Transverse colon (tissue), 4 donors: Measurements from ENCODE around the gene FAM53A. TPM values are rescaled to one million over a fixed set of nuclear protein-coding genes. Genes with fewer than 3 reads are reported as not detected.

Experiments used
- DNase-seq: peaks from one replicate; pipeline ENCODE4 v3.0.0-alpha.2; 2019
- H3K27ac ChIP-seq, 4 donors: fragments of 200-600 bp; sonication (generic); 2 replicates each; pipeline ENCODE4 v1.5.1; 2016 to 2018; ENCODE audit warnings: inconsistent platforms in 4 of 4
- H3K27me3 ChIP-seq: fragments of 200-600 bp; sonication (generic); 2 replicates; pipeline ENCODE4 v1.5.1; 2017; ENCODE audit warnings: inconsistent platforms
- H3K36me3 ChIP-seq, 4 donors: fragments of 200-600 bp; sonication (generic); 2 replicates each; pipeline ENCODE4 v1.5.1; 2017 to 2019; ENCODE audit warnings: inconsistent platforms in 4 of 4
- H3K4me1 ChIP-seq, 4 donors: fragments of 200-600 bp; sonication (generic); 2 replicates each; pipeline ENCODE4 v1.5.1; 2017 to 2020; ENCODE audit warnings: inconsistent platforms in 4 of 4
- H3K4me3 ChIP-seq, 4 donors: fragments of 200-600 bp; sonication (generic); 1 replicate in 1 of 4; 2 replicates in 3 of 4; pipeline versions ENCODE4 v1.5.1 to v1.6.1; 2017 to 2019; ENCODE audit warnings: inconsistent platforms in 4 of 4
- H3K9me3 ChIP-seq, 2 donors: fragments of 200-600 bp; sonication (generic); 2 replicates each; pipeline ENCODE4 v1.5.1; 2017 to 2019; ENCODE audit warnings: inconsistent platforms in 2 of 2
- EP300 ChIP-seq: sonication (generic); formaldehyde crosslinking; IDR thresholded peaks from one replicate; pipeline ENCODE4 v1.6.1; 2017; ENCODE audit warnings: antibody characterized with exemption, low read depth
- POLR2A ChIP-seq: fragments of 450-650 bp; IDR thresholded peaks from one replicate; pipeline ENCODE4 v1.6.1; 2016; ENCODE audit warnings: antibody characterized with exemption, mild to moderate bottlenecking, moderate library complexity
- POLR2AphosphoS5 ChIP-seq, 3 donors: sonication (generic); formaldehyde crosslinking; IDR thresholded peaks; one replicate each; pipeline ENCODE4 v1.6.1; 2016; ENCODE audit warnings: antibody characterized with exemption in 3 of 3
- WGBS, 2 donors: methylation state at CpG; one replicate each; pipeline ENCODE4 v1.1.5; 2018; ENCODE audit warnings: low coverage in 1 of 2; 5-methylcytosine and 5-hydroxymethylcytosine counted together
- in situ Hi-C, 4 donors: fragments of 200-750 bp; cut with MboI; loops; one replicate each; pipeline versions ENCODE4 v1.15.0 to v1.15.1; 2017; ENCODE audit warnings: low sequenced_read_pairs in 3 of 4, low pct_ligation_motif_present in 1 of 4, low pct_unique_long_range_greater_than_20kb in 1 of 4
- intact Hi-C: fragments of 100-400 bp; cut with DNase I; formaldehyde crosslinking; loops from one replicate; pipeline ENCODE4 v1.15.1; 2023; ENCODE audit warnings: low total_unique reads
- total RNA-seq, 4 donors: library from RNA; depleted of rRNA; stranded (reverse); fragments of >200 nt; gene quantifications; one replicate each; pipeline ENCODE4 v1.1.0, GENCODE V29; 2016
- TF ChIP-seq, protein P1 (sequence below), 5 experiments: fragments of 200-600 bp in 3 of 5; fragments of 450-650 bp in 2 of 5; sonication (generic) in 3 of 5; IDR thresholded peaks; 1 replicate in 2 of 5; 2 replicates in 3 of 5; pipeline ENCODE4 v1.5.1; 2016 to 2017; ENCODE audit warnings: antibody characterized with exemption in 5 of 5, inconsistent platforms in 3 of 5, mild to moderate bottlenecking in 2 of 5, moderate library complexity in 1 of 5

Gene FAM53A
- total RNA-seq, 4 donors from 2014 or later = 1.4 to 32.9 (median 2.7) TPM

DNA sequence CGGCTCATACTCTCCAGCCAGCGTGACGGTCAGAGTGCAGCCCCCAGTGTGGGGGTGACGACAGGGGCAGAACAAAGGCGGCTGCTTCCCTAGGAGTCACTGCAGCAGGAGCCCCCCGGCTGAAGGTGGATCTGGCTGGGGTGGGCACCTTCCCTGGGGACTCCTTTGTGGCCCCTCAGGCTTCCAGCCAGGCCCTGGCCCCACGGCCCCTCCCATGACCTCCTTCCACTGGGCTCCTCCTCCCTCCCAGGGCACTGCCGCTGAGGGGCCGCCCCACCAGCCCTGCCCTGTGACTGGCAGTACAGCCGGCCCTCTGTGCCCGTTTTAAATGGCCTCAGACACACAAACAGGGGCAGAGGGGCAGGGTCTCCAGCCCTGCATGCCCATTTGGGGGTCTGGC lies 61.9 kb downstream of the FAM53A start:
- Histone ChIP-seq H3K27me3 (no peaks in the 10 kb centered on the region), H3K27ac (no peak overlapping the region), H3K36me3 (no peaks in the 10 kb centered on the region), H3K4me1 (no peaks in the 10 kb centered on the region), H3K4me3 (no peak overlapping the region), H3K9me3 (no peaks in the 10 kb centered on the region)
- no peak for DNase-seq
- in situ Hi-C loops (loop anchor here in 2 of 4 donors (25.0 kb wide), 1 partner anchor 260 kb away; no protein-coding TSS in a partner anchor), intact Hi-C loops (no loop called here)
- no peak for TF ChIP-seq POLR2AphosphoS5 (IDR thresholded peaks at IDR 0.05)
- TF ChIP-seq EP300 = no peak
- no peak for TF ChIP-seq POLR2A
- TF ChIP-seq, protein P1, sequence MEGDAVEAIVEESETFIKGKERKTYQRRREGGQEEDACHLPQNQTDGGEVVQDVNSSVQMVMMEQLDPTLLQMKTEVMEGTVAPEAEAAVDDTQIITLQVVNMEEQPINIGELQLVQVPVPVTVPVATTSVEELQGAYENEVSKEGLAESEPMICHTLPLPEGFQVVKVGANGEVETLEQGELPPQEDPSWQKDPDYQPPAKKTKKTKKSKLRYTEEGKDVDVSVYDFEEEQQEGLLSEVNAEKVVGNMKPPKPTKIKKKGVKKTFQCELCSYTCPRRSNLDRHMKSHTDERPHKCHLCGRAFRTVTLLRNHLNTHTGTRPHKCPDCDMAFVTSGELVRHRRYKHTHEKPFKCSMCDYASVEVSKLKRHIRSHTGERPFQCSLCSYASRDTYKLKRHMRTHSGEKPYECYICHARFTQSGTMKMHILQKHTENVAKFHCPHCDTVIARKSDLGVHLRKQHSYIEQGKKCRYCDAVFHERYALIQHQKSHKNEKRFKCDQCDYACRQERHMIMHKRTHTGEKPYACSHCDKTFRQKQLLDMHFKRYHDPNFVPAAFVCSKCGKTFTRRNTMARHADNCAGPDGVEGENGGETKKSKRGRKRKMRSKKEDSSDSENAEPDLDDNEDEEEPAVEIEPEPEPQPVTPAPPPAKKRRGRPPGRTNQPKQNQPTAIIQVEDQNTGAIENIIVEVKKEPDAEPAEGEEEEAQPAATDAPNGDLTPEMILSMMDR (IDR thresholded peaks at IDR 0.05) = no peak
- 64% methylated on average over 11 of the region's 11 CpGs; no CpG with 5 or more reads in 1 of the 2 donors for WGBS, 2 donors

DNA sequence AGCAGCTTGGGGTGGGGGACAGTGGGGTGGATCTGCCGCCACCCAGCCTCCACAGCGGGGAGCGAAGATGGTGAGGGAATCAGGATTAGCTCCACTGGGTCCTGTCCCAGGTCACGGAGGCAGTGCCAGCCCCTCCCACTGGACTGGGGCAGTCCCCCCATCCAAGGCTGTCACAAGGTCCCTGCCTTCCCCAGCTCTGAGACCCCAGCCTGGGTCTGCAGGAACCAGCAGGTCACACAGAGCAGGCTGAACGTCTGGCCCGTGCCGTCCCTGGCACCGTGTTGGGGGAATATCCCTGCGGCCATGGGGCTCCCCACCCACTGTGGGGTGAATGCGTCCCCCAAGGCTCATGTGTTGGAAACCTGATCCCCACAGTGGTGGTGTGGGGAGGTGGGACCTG lies 62.6 kb downstream of the FAM53A start:
- DNase-seq = no peak
- TF ChIP-seq, protein P1 (IDR thresholded peaks at IDR 0.05) = no peak
- no peak for TF ChIP-seq EP300
- TF ChIP-seq POLR2A = no peak
- TF ChIP-seq POLR2AphosphoS5 (IDR thresholded peaks at IDR 0.05) = no peak
- Histone ChIP-seq H3K4me3 (no peak overlapping the region), H3K4me1 (no peaks in the 10 kb centered on the region), H3K27me3 (no peaks in the 10 kb centered on the region), H3K9me3 (no peaks in the 10 kb centered on the region), H3K36me3 (no peaks in the 10 kb centered on the region), H3K27ac (no peak overlapping the region)
- 88% methylated on average over 10 of the region's 10 CpGs; no CpG with 5 or more reads in 1 of the 2 donors for WGBS, 2 donors
- intact Hi-C loops (no loop called here), in situ Hi-C loops (loop anchor here in 2 of 4 donors (25.0 kb wide), 1 partner anchor 259 kb away; no protein-coding TSS in a partner anchor)

DNA sequence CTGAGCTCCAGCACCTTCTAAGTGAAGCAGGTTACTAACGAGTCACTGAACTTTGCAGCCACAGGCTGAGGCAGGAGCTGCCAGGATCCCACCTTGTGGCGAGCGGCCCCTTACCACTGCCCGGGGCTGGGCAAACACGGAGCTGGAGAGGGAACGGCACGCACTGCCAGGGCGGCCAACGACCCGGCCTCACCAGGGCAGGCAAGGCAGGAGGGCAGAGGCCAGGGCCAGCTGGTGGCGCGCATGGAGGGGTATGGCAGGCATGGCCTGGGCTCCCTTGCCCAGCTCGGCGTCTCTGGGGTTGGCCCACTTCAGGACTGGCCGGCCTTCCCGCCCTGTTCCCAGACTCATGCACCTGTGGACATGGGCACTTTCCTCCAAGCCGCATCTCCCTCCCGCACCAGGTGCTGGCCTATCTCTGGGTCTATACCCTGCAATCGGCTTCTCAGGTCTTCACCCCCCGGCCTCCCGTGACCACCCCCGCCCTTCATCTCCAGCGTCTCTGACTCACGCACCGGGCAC lies 64.9 kb downstream of the FAM53A start:
- whole genome bisulfite sequencing, 2 donors = 91% methylated on average over 21 of the region's 25 CpGs; no CpG with 5 or more reads in 1 of the 2 donors
- H3K4me1 ChIP-seq = no peaks in the 10 kb centered on the region

DNA sequence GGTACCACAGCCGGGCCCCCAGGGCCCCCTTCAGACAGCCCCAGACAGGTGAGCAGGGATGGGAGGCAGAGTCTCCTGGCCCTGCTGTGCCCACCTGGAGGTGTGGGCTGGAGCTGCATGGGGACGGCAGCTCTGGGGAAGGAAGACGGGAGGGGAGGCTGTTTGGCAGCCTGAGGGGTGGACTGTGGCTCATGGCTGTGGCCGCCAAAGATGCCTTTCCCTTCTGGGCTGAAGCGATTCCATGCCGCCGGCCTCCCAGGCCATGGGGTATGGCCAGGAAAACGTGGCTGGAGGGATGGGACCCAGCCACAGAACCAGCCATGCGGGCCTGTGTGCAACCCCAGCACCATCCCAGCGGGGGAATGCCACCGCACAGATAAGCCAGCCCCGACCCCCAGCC lies 65.7 kb downstream of the FAM53A start:
- H3K9me3 ChIP-seq = no peaks in the 10 kb centered on the region
- no peaks in the 10 kb centered on the region for H3K36me3 ChIP-seq
- H3K4me1 ChIP-seq = no peaks in the 10 kb centered on the region
- H3K4me3 ChIP-seq = no peak overlapping the region
- H3K27me3 ChIP-seq = no peaks in the 10 kb centered on the region
- TF ChIP-seq POLR2AphosphoS5 (IDR thresholded peaks at IDR 0.05) = no peak
- TF ChIP-seq, protein P1 (IDR thresholded peaks at IDR 0.05) = no peak
- intact Hi-C loops (no loop called here), in situ Hi-C loops (loop anchor here in 2 of 4 donors (25.0 kb wide), 1 partner anchor 256 kb away; no protein-coding TSS in a partner anchor)
- WGBS, 2 donors = 85% methylated on average over 12 of the region's 12 CpGs; no CpG with 5 or more reads in 1 of the 2 donors
- no peak for DNase-seq
- H3K27ac ChIP-seq = no peak overlapping the region

More for the DNA sequence above, 64.9 kb downstream of the FAM53A start:
- no peaks in the 10 kb centered on the region for H3K27me3 ChIP-seq
- no peak for DNase-seq
- no peaks in the 10 kb centered on the region for H3K9me3 ChIP-seq
- TF ChIP-seq, protein P1 (IDR thresholded peaks at IDR 0.05) = no peak
- TF ChIP-seq POLR2AphosphoS5 (IDR thresholded peaks at IDR 0.05) (no peak), EP300 (no peak), POLR2A (no peak)
- in situ Hi-C loops (loop anchor here in 2 of 4 donors (25.0 kb wide), 1 partner anchor 257 kb away; no protein-coding TSS in a partner anchor), intact Hi-C loops (no loop called here)
- H3K27ac ChIP-seq = no peak overlapping the region
- no peak overlapping the region for H3K4me3 ChIP-seq
- H3K36me3 ChIP-seq = no peaks in the 10 kb centered on the region
